K562 treated with DMSO at 1 percent for 24 hours (cell line): ENCODE data around the gene TMEM253. TPM values are rescaled to one million over a fixed set of nuclear protein-coding genes. Genes with fewer than 3 reads are reported as not detected.

Experiments used
- total RNA-seq: library from RNA; unstranded; fragments of 300-600 nt; gene quantifications from 2 replicates; pipeline ENCODE4 v1.2.3, GENCODE V29; 2022; ENCODE audit warnings: low read depth; ENCODE audit not compliant: insufficient read depth

TMEM253 gene
- 0.72 TPM in 1 of 2 replicates, not detected in the other for total RNA-seq

GRCh38 chr14:21100931-21101330, at the start of gene TMEM253:
TSS of gene TMEM253 (plus strand) at chr14:21101066. CDS start at chr14:21101344, 278 bp downstream.

GRCh38 chr14:21057803-21058675, 42.8 kb upstream of the TMEM253 start, which contains the start of gene RNASE8:
TSS of gene RNASE8 (plus strand) at chr14:21057822. CDS start at chr14:21057893, 71 bp downstream.

DNA sequence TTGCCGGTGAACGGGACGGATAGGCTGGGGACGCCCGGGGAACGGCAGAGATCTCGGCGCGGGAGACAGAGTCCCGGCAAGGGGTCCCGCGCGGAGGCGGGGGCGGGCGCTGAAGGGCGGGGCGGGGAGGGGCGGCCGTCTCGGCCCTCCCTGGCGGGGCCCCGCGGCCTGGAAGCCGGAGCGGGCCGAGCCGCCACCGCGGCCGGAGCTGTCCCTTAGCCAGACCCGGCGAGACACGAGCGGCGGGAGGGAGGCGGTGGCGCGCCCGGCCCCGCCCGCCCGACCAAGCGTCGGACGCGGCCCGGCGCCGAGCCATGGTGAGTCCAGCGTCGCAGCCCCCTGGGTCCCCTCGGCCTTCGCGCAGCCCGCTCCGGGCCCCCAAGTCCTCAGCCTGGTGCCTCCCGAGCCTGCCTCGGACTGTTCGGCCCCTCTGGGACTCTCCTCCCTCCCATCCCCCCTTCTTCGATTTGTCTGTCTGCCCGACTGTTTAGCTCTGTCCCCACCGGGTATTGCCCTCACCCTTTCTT, 30.7 kb upstream of the TMEM253 start, which contains the start of gene ARHGEF40:
ARHGEF40 (plus strand) TSS at position 222 of the 527 bp plus-strand sequence; CDS start at position 315, 93 bp downstream.

DNA sequence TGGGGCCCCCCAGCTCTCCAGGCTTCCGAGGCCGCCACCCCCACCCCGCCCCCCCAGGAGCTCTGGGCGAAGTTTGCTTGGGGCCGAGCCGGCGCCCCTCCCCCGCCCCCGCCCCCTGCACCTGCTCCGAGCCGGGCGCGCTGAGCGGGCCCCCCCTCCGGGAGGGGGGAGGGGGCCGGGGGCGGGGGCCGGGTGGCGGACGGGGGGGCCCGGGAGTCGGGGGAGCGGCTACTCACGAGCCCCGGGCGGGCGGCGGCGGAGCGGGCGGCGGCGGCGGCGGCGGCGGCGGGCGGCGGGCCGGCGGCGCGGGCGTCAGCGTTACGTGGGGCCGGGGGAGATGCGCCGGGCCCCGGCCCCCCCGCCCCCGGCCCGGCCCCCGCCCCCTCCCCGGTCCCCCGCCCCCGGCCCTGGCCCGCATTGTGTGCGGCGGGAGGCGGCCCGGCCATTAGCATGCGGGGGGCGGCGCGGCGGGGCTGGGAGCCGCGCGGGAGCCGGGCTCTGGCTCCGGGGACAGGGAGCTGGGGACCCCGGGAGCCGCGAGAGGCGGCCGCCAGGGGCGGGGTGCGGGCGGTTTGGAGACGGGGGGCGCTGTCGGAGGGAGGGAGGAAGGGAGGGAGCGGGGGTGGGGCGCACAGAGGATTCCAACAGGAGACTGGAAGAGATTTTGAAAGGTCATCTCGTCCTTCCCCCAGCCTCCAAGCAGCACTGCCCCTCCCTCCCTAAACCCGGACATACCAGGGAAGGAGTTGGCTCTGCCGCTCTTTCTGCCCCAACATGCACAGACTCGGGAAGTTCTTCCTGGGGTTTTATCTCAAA, 2.6 kb upstream of the TMEM253 start, which contains the start of gene ZNF219:
ZNF219 (minus strand) TSS at position 580 of the 816 bp plus-strand sequence. CDS start 5,064 bp downstream, outside the sequence.

Other genes starting within 250 kb of the TMEM253 start
- not detected in 2 replicates for gene RNASE3, start 209.7 kb upstream of the TMEM253 start, total RNA-seq
- not detected in 2 replicates for gene RNASE2, start 145.6 kb upstream of the TMEM253 start, total RNA-seq
- 49.4 and 57.0 TPM in 2 replicates for gene METTL17, start 111.1 kb upstream of the TMEM253 start, total RNA-seq
- 0.21 TPM in 1 of 2 replicates, not detected in the other for gene SLC39A2, start 101.8 kb upstream of the TMEM253 start, total RNA-seq
- 58.7 and 70.4 TPM in 2 replicates for gene NDRG2, start 76.0 kb upstream of the TMEM253 start, total RNA-seq
- gene TPPP2, start 70.8 kb upstream of the TMEM253 start, total RNA-seq: not detected in 2 replicates
- gene RNASE13, start 66.3 kb upstream of the TMEM253 start, total RNA-seq: not detected in 2 replicates
- gene RNASE7, start 58.7 kb upstream of the TMEM253 start, total RNA-seq: not detected in 2 replicates
- not detected in 2 replicates for gene RNASE8, start 43.2 kb upstream of the TMEM253 start, total RNA-seq
- 8.7 and 10.2 TPM in 2 replicates for gene ARHGEF40, start 30.8 kb upstream of the TMEM253 start, total RNA-seq
- 18.6 and 25.2 TPM in 2 replicates for gene ZNF219, start 2.4 kb upstream of the TMEM253 start, total RNA-seq
- not detected in 2 replicates for gene OR5AU1, start 55.0 kb downstream of the TMEM253 start, total RNA-seq
- gene HNRNPC, start 168.4 kb downstream of the TMEM253 start, total RNA-seq: 425 and 459 TPM in 2 replicates
- gene RPGRIP1, start 179.0 kb downstream of the TMEM253 start, total RNA-seq: 0.76 and 5.4 TPM in 2 replicates